Liver (tissue), 3 donors: Measurements from ENCODE around the gene SLC25A21.

ENCODE experiments used
- ATF3 ChIP-seq: IDR thresholded peaks from 2 replicates; pipeline ENCODE4 v1.6.1; 2016; ENCODE audit warnings: antibody characterized with exemption
- CTCF ChIP-seq: fragments of 150-350 bp; IDR thresholded peaks from 2 replicates; pipeline ENCODE4 v1.5.1; 2017; ENCODE audit warnings: improper control_type of control experiment, low read depth, low read length; ENCODE audit not compliant: missing input control
- EGR1 ChIP-seq, 2 donors: IDR thresholded peaks; 2 replicates each; pipeline ENCODE4 v1.6.1; 2016 to 2018; ENCODE audit warnings: antibody characterized with exemption in 2 of 2, low read depth in 2 of 2
- JUND ChIP-seq, 2 donors: IDR thresholded peaks; 2 replicates each; pipeline ENCODE4 v1.6.1; 2016; ENCODE audit warnings: antibody characterized with exemption in 2 of 2
- MAX ChIP-seq: IDR thresholded peaks from 2 replicates; pipeline ENCODE4 v1.6.1; 2016; ENCODE audit warnings: antibody characterized with exemption
- REST ChIP-seq: IDR thresholded peaks from 2 replicates; pipeline ENCODE4 v1.6.1; 2016; ENCODE audit warnings: antibody characterized with exemption, mild to moderate bottlenecking
- TAF1 ChIP-seq: conservative IDR thresholded peaks from 2 replicates; pipeline ENCODE4 v1.6.1; 2016; ENCODE audit warnings: antibody characterized with exemption, mild to moderate bottlenecking
- donor health status: healthy.
- donor health status: healthy.

GRCh38 chr14:37118673-37119366 is 53.6 kb downstream of the SLC25A21 start:
- TF ChIP-seq CTCF (no peak), JUND (IDR thresholded peaks at IDR 0.05) (no peak), REST (no peak), EGR1 (IDR thresholded peaks at IDR 0.05; ENCODE audit: low read depth in 2 of 2) (no peak), ATF3 (no peak), TAF1 (no peak), MAX (no peak)
